K562 (cell line): ENCODE measurements around the gene FXYD4. TPM values are rescaled to one million over a fixed set of nuclear protein-coding genes. Genes with fewer than 3 reads are reported as not detected.

ENCODE experiments used
- BMI1 ChIP-seq: fragments of 150-350 bp; IDR thresholded peaks from 2 replicates; pipeline ENCODE4 v1.6.1; 2014; ENCODE audit warnings: low read length
- CBX1 ChIP-seq: sonication (generic); IDR thresholded peaks from 2 replicates; pipeline ENCODE4 v1.6.1; 2016; ENCODE audit warnings: antibody characterized with exemption, low read depth, mild to moderate bottlenecking
- ELF2 ChIP-seq: fragments of 250-450 bp; sonication (Bioruptor Pico); IDR thresholded peaks from 2 replicates; pipeline ENCODE4 v1.5.0; 2021; ENCODE audit warnings: mild to moderate bottlenecking
- HDGF ChIP-seq: fragments of 450-650 bp; IDR thresholded peaks from 2 replicates; pipeline ENCODE4 v1.6.1; 2016
- HNRNPUL1 ChIP-seq: fragments of 200-400 bp; formaldehyde crosslinking; IDR thresholded peaks from 2 replicates; pipeline ENCODE4 v1.6.1; 2017; ENCODE audit warnings: low read length
- KLF1 ChIP-seq: fragments of 450-650 bp; IDR thresholded peaks from 2 replicates; pipeline ENCODE4 v1.6.1; 2016; ENCODE audit warnings: missing genetic modification characterization, missing compliant biosample characterization
- MBD1 ChIP-seq: fragments of 250-450 bp; sonication (Bioruptor Pico); IDR thresholded peaks from 2 replicates; pipeline ENCODE4 v1.8.0; 2022; ENCODE audit warnings: inconsistent platforms
- MTF1 ChIP-seq: fragments of 250-450 bp; sonication (Bioruptor Pico); IDR thresholded peaks from 2 replicates; pipeline ENCODE4 v1.9.0; 2021; ENCODE audit warnings: moderate library complexity, mild to moderate bottlenecking, inconsistent platforms, borderline replicate concordance
- NR4A1 ChIP-seq, 2 experiments: fragments of 250-450 bp in 1 of 2; fragments of 450-650 bp in 1 of 2; sonication (Bioruptor Pico) in 1 of 2; IDR thresholded peaks; 2 replicates each; pipeline versions ENCODE4 v1.4.0 to v1.6.1; 2016 to 2020; ENCODE audit warnings: mild to moderate bottlenecking in 2 of 2, missing compliant biosample characterization in 1 of 2, missing genetic modification characterization in 1 of 2, moderate library complexity in 1 of 2
- RBM22 ChIP-seq: fragments of 200-400 bp; formaldehyde crosslinking; IDR thresholded peaks from 2 replicates; pipeline ENCODE4 v1.6.1; 2018; ENCODE audit warnings: low read length, low read depth; ENCODE audit not compliant: poor library complexity, severe bottlenecking
- RUNX1 ChIP-seq: sonication (generic); IDR thresholded peaks from 2 replicates; pipeline ENCODE4 v1.6.1; 2016; ENCODE audit warnings: antibody characterized with exemption, low read depth
- SMAD3 ChIP-seq: fragments of 450-650 bp; formaldehyde crosslinking; conservative IDR thresholded peaks from 2 replicates; pipeline ENCODE4 v1.4.0; 2020; ENCODE audit warnings: mild to moderate bottlenecking
- SP1 ChIP-seq: sonication (generic); formaldehyde crosslinking; IDR thresholded peaks from 2 replicates; pipeline ENCODE4 v1.8.1; 2022; ENCODE audit warnings: mild to moderate bottlenecking, missing genetic modification reagents
- SP2 ChIP-seq: IDR thresholded peaks from 2 replicates; pipeline ENCODE4 v1.6.1; 2011; ENCODE audit warnings: mild to moderate bottlenecking, low read depth, low read length, moderate library complexity; ENCODE audit not compliant: poor library complexity, severe bottlenecking; ENCODE audit errors: extremely low read depth
- SRF ChIP-seq, 2 experiments: fragments of 250-450, 450-650 bp in 1 of 2; sonication (Bioruptor Pico) in 1 of 2; sonication (generic) in 1 of 2; formaldehyde crosslinking; IDR thresholded peaks; 2 replicates each; pipeline versions ENCODE4 v1.5.0 to v1.5.1; 2020 to 2022; ENCODE audit warnings: mild to moderate bottlenecking in 1 of 2, missing genetic modification reagents in 1 of 2
- TEAD4 ChIP-seq, 2 experiments: sonication (generic) in 1 of 2; formaldehyde crosslinking in 1 of 2; IDR thresholded peaks; 2 replicates each; pipeline versions ENCODE4 v1.6.1 to v1.8.0; 2012 to 2022; ENCODE audit warnings: borderline replicate concordance in 1 of 2, inconsistent platforms in 1 of 2, low read length in 1 of 2, mild to moderate bottlenecking in 1 of 2, missing genetic modification reagents in 1 of 2
- USF1 ChIP-seq: sonication (generic); formaldehyde crosslinking; IDR thresholded peaks from 2 replicates; pipeline ENCODE4 v1.9.0; 2022; ENCODE audit warnings: mild to moderate bottlenecking, missing genetic modification reagents
- ZBTB1 ChIP-seq: sonication (generic); formaldehyde crosslinking; IDR thresholded peaks from 2 replicates; pipeline ENCODE4 v1.8.1; 2023; ENCODE audit warnings: missing genetic modification reagents, low read depth, mild to moderate bottlenecking, borderline replicate concordance
- ZFPM2 ChIP-seq: fragments of 250-450 bp; sonication (Bioruptor Pico); IDR thresholded peaks from 2 replicates; pipeline ENCODE4 v1.5.1; 2022; ENCODE audit warnings: mild to moderate bottlenecking
- polyA plus RNA-seq, 8 experiments: library from polyadenylated mRNA; depleted of rRNA in 4 of 8; stranded (reverse) in 5 of 8; unstranded in 3 of 8; fragments of >200 nt; fragmentation: Nextera tagmentation in 2 of 8; fragmentation: Illumina TruSeq in 1 of 8; extraction: Ambion mirVana in 2 of 8; extraction: Trizol in 1 of 8; gene quantifications; 2 replicates each; pipeline versions ENCODE4 v1.2.1 to v1.2.3, GENCODE V29; 2011 to 2014; ENCODE audit warnings: inconsistent platforms in 1 of 8, missing spikeins in 1 of 8
- total RNA-seq, 7 experiments: library from RNA; depleted of rRNA in 6 of 7; stranded (reverse); fragments of >200 nt in 6 of 7; fragmentation: Illumina TruSeq in 2 of 7; extraction: Trizol in 2 of 7; gene quantifications; 2 replicates each; pipeline versions ENCODE4 v1.2.1 to v1.2.3, GENCODE V29; 2011 to 2021; ENCODE audit warnings: low replicate concordance in 1 of 7
- TF ChIP-seq, protein P1 (sequence below), 2 experiments: IDR thresholded peaks; 2 replicates each; pipeline ENCODE4 v1.6.1; 2012; ENCODE audit warnings: improper control_type of control experiment in 2 of 2, low read depth in 2 of 2, low read length in 2 of 2, borderline replicate concordance in 1 of 2
- TF ChIP-seq, protein P2 (sequence below): fragments of 250-450 bp; sonication (Bioruptor Pico); IDR thresholded peaks from 2 replicates; pipeline ENCODE4 v1.8.0; 2021; ENCODE audit warnings: mild to moderate bottlenecking, moderate library complexity

Gene FXYD4
- total and polyA plus RNA-seq, 9 of the 15 experiments (the other 6 are each of a cell fraction or from before 2014, with no cell fraction given), result not detected

- TF ChIP-seq USF1 (CRISPR knock-in tag) (peak; percentile 52; the same call in 1 of the 2 replicates), CBX1 (peak; percentile 79; the same call in 1 of the 2 replicates), MBD1 (CRISPR knock-in tag) (no peak), RBM22 (peak; percentile 76), SP2 (no peak), BMI1 (peak; percentile 55; the same call in 1 of the 2 replicates), KLF1 (tag) (peak; percentile 96), HDGF (no peak), ELF2 (CRISPR knock-in tag) (peak; percentile 84), SP1 (CRISPR knock-in tag) (peak; percentile 93), ZFPM2 (no peak), MTF1 (no peak), SRF (CRISPR knock-in tag; IDR thresholded peaks at IDR 0.05) (peak; percentile 10 to 80; a peak in 2 of 4 replicates), ZBTB1 (CRISPR knock-in tag) (peak; percentile 85; the same call in 1 of the 2 replicates), NR4A1 (CRISPR knock-in tag; IDR thresholded peaks at IDR 0.05) (peak; percentile 86; the same call in 1 of the 2 replicates), NR4A1 (tag; IDR thresholded peaks at IDR 0.05) (peak; percentile 30; the same call in 1 of the 2 replicates), RUNX1 (no peak; the same call in 1 of the 2 replicates), TEAD4 (IDR thresholded peaks at IDR 0.05; ENCODE audit: low read length) (peak; percentile 51), TEAD4 (CRISPR knock-in tag; IDR thresholded peaks at IDR 0.05; ENCODE audit: borderline replicate concordance) (no peak), SMAD3 (CRISPR knock-in tag) (no peak; the same call in 1 of the 2 replicates), HNRNPUL1 (no peak)
- TF ChIP-seq, protein P1, sequence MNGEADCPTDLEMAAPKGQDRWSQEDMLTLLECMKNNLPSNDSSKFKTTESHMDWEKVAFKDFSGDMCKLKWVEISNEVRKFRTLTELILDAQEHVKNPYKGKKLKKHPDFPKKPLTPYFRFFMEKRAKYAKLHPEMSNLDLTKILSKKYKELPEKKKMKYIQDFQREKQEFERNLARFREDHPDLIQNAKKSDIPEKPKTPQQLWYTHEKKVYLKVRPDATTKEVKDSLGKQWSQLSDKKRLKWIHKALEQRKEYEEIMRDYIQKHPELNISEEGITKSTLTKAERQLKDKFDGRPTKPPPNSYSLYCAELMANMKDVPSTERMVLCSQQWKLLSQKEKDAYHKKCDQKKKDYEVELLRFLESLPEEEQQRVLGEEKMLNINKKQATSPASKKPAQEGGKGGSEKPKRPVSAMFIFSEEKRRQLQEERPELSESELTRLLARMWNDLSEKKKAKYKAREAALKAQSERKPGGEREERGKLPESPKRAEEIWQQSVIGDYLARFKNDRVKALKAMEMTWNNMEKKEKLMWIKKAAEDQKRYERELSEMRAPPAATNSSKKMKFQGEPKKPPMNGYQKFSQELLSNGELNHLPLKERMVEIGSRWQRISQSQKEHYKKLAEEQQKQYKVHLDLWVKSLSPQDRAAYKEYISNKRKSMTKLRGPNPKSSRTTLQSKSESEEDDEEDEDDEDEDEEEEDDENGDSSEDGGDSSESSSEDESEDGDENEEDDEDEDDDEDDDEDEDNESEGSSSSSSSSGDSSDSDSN (IDR thresholded peaks at IDR 0.05; ENCODE audit: borderline replicate concordance in 1 of 2, low read depth in 2 of 2, low read length in 2 of 2), result peak in 1 of 2 experiments; percentile 12; a peak in 2 of 4 replicates
- TF ChIP-seq, protein P2, sequence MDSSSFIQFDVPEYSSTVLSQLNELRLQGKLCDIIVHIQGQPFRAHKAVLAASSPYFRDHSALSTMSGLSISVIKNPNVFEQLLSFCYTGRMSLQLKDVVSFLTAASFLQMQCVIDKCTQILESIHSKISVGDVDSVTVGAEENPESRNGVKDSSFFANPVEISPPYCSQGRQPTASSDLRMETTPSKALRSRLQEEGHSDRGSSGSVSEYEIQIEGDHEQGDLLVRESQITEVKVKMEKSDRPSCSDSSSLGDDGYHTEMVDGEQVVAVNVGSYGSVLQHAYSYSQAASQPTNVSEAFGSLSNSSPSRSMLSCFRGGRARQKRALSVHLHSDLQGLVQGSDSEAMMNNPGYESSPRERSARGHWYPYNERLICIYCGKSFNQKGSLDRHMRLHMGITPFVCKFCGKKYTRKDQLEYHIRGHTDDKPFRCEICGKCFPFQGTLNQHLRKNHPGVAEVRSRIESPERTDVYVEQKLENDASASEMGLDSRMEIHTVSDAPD (CRISPR knock-in tag), result no peak
Observed at GRCh38 chr10:43408710-43409384, 37.4 kb downstream of the FXYD4 start, which contains the start of gene HNRNPF (continued).
